HL-60 (cell line): Measurements from ENCODE around the gene AP3D1.

Experiments used
- DNase-seq, 2 experiments: peaks; one replicate each; pipeline ENCODE4 v3.0.0-alpha.2; 2010 to 2020; ENCODE audit warnings: low read depth in 1 of 2, low spot score in 1 of 2
- H3K27ac ChIP-seq: fragments of 250-450 bp; sonication (Bioruptor Pico); replicated peaks from 2 replicates; pipeline ENCODE4 v1.5.1; 2020; ENCODE audit warnings: mild to moderate bottlenecking, moderate library complexity
- H3K27me3 ChIP-seq: fragments of 250-450 bp; sonication (Bioruptor Pico); 2 replicates; pipeline ENCODE4 v1.5.1; 2021; ENCODE audit warnings: mild to moderate bottlenecking, moderate library complexity; ENCODE audit not compliant: insufficient read depth, poor library complexity, severe bottlenecking
- H3K4me3 ChIP-seq: replicated peaks from 2 replicates; pipeline ENCODE4 v1.5.1; 2011; ENCODE audit warnings: mild to moderate bottlenecking, control low read depth, low read length; ENCODE audit not compliant: insufficient read depth
- CTCF ChIP-seq: IDR thresholded peaks from one replicate; pipeline ENCODE4 v1.5.1; 2011; ENCODE audit warnings: low read length, control low read depth, inconsistent platforms; ENCODE audit not compliant: insufficient read depth
- GABPA ChIP-seq: IDR thresholded peaks from 2 replicates; pipeline ENCODE4 v1.6.1; 2012; ENCODE audit warnings: low read depth
- POLR2AphosphoS5 ChIP-seq: IDR thresholded peaks from 2 replicates; pipeline ENCODE4 v1.6.1; 2012; ENCODE audit warnings: low read depth
- REST ChIP-seq: IDR thresholded peaks from 2 replicates; pipeline ENCODE4 v1.6.1; 2012; ENCODE audit warnings: low read depth; ENCODE audit not compliant: insufficient replicate concordance
- SPI1 ChIP-seq: IDR thresholded peaks from 2 replicates; pipeline ENCODE4 v1.6.1; 2012; ENCODE audit warnings: low read depth, mild to moderate bottlenecking, borderline replicate concordance

Gene AP3D1

GRCh38 chr19:2136796-2137195 is 14.6 kb downstream of the AP3D1 start:
- Histone ChIP-seq H3K4me3 (no peak overlapping the region), H3K27me3 (no peaks in the 10 kb centered on the region), H3K27ac (no peak overlapping the region)
- TF ChIP-seq POLR2AphosphoS5, result no peak
- DNase-seq, result no peak

GRCh38 chr19:2135474-2136402 is 15.6 kb downstream of the AP3D1 start:
- Histone ChIP-seq H3K4me3 (no peak overlapping the region), H3K27ac (no peak overlapping the region), H3K27me3 (no peaks in the 10 kb centered on the region)
- TF ChIP-seq GABPA (no peak), REST (no peak), POLR2AphosphoS5 (no peak), SPI1 (no peak)
- no peak for DNase-seq

GRCh38 chr19:2132731-2133490 is 18.5 kb downstream of the AP3D1 start:
- Histone ChIP-seq H3K4me3 (no peak overlapping the region), H3K27ac (no peak overlapping the region), H3K27me3 (no peaks in the 10 kb centered on the region)
- DNase-seq, result no peak
- TF ChIP-seq SPI1, result no peak
- TF ChIP-seq POLR2AphosphoS5, result no peak
- no peak for TF ChIP-seq REST
- no peak for TF ChIP-seq CTCF
- TF ChIP-seq GABPA, result no peak

- DNase-seq, result no peak
- no peak overlapping the region for H3K4me3 ChIP-seq
These were observed 19.2 kb downstream of the AP3D1 start for GRCh38 chr19:2132191-2132590.

More at GRCh38 chr19:2132191-2132590, 19.2 kb downstream of the AP3D1 start:
- Histone ChIP-seq H3K27me3 (no peaks in the 10 kb centered on the region), H3K27ac (no peak overlapping the region)
- TF ChIP-seq POLR2AphosphoS5 (no peak), CTCF (no peak), GABPA (no peak), SPI1 (no peak), REST (no peak)
